Anterior cingulate cortex (tissue), 58 donors: ENCODE data around the gene GPRIN3.
"Not testable (repeated sequence)": the region's sequence is repeated elsewhere in the genome, so short reads cannot be mapped to it uniquely, and the experiment has no call there.

Experiments used
- DNase-seq, 58 donors: peaks; one replicate each; lab custom pipeline; 2025; lab: John Stamatoyannopoulos, UW

GPRIN3 gene

DNA sequence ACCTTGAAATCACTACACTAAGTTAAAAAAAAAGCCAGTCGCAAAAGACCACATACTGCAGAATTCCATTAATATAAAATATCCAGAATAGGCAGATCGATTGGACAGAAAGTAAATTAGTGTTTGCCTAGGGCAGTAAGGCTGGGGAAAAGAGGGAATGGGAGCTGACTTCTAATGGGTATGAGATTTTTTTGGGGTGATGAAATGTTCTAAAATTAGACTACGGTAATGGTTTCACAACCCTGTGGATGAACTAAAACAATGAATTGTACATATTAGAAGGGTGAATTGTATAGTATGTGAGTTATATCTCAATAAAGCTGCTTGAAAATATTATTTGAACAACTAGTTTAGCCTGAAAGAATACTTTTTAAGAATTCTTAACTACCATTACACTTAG lies 6.7 kb upstream of the GPRIN3 start:
- DNase-seq = no peak

DNA sequence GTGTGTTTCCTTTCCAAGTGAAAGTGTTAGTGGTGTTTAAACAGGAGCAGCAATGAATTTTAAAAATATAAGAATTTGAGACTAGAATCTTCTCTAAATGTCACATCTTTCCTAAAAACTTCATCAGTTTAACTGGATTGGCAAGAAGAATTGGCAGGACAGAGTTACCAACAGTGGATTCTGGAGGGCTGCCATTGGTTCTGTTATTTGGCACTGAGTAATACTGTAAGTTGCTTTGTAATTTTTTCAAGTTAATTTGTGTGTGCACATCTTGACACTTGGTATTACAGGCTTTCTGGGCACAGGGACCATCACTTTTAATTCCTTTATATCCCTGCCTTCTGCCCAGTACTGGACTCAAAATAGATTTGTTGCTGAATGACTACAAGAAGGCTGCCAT lies 4.5 kb upstream of the GPRIN3 start:
- DNase-seq = no peak

DNA sequence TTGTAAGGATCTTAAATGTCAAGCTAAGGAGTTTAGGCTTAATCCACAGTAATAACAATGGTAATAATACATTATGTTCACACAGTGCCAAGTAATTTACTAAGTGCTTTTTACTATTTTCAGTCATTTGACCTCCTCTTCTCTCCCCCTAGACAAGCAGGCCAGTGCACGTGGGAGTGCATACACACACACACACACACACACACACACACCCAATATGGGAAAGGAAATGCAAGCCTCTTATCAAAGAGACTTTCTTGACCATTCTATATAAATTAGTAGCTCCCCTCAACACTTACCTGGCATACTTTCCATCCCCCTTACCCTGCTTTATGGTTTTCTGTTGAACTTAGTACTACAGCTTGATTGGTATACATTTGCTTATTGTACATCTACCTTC lies 3.8 kb upstream of the GPRIN3 start:
- DNase-seq = no peak

DNA sequence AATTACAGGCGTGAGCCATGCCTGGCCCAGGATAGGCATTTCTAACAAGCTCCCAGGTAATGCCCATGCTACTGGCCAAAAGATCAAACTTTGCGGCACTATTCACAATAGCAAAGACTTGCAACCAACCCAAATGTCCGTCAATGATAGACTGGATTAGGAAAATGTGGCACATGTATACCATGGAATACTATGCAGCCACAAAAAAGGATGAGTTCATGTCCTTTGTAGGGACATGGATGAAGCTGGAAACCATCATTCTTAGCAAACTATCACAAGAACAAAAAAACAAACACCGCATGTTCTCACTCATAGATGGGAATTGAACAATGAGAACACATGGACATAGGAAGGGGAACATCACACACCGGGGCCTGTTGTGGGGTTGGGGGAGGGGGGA lies 1.6 kb upstream of the GPRIN3 start:
- not testable (repeated sequence) for DNase-seq

DNA sequence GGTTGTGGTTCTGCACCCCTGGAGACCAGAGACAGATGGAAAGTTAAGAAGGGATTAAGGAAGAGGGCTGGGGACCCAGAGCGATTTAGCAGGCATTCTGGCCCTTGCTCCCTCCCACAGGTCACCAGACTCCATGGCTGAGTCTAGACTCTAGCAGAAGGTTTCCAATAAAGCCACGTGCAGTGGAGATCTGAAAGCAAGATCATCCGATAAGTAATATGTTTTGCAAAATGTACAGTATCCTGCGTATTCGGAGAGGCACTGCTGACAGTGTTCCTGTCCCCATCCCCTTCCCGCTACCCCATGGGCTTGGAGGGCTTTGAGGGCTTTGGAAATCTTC lies 531 bp upstream of the GPRIN3 start:
- peak in 1 of 58 donors; percentile 36 for DNase-seq

GRCh38 chr4:89307178-89307445 lies 488 bp downstream of the GPRIN3 start:
- DNase-seq = no peak

- no peak for DNase-seq
Measured at GRCh38 chr4:89306486-89307177, 968 bp downstream of the GPRIN3 start.

GRCh38 chr4:89305712-89306437 lies 1.7 kb downstream of the GPRIN3 start:
- DNase-seq = no peak

- DNase-seq = no peak
Measured at GRCh38 chr4:89305028-89305427, 2.6 kb downstream of the GPRIN3 start.

GRCh38 chr4:89303814-89304388 lies 3.7 kb downstream of the GPRIN3 start:
- no peak for DNase-seq

GRCh38 chr4:89303177-89303576 lies 4.4 kb downstream of the GPRIN3 start:
- DNase-seq = no peak

- no peak for DNase-seq
Measured at GRCh38 chr4:89301902-89302301, 5.7 kb downstream of the GPRIN3 start.

DNA sequence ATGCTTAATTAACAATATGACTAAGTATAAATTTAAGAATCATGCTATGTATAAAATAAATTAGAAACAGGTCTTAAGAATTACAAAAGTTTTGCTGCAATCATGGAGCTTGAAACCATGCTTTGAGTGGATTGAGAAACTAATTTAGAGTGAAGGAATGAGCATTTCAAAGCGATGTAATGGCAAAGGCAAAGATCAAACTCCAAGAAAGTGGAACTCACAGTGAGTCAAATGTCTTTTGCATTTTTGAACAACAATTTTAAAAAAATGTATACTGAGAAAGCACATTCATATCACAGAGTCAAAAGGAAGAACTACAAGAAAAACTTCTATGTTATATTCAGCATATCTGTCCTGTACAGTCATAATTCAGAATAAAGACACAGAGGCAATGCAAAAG lies 6.6 kb downstream of the GPRIN3 start:
- DNase-seq = no peak

DNA sequence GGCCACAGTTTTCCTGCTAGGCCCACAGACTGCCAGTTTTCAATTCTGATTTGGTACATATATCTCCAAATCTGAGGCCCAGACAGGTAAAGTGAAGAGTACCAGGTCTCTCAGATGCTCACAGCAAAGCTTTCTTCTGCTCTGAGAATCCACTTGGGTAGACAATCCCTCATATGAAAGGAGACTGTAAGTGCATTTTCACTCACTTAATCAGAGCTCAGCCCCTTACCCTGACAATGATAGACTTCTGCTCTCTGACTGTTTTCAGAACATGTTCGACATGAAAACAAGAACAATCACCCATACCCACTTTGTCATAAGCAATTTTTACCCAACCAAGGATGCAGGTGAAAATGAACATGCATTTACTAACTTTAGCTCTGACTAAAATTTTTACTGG lies 7.1 kb downstream of the GPRIN3 start:
- no peak for DNase-seq

DNA sequence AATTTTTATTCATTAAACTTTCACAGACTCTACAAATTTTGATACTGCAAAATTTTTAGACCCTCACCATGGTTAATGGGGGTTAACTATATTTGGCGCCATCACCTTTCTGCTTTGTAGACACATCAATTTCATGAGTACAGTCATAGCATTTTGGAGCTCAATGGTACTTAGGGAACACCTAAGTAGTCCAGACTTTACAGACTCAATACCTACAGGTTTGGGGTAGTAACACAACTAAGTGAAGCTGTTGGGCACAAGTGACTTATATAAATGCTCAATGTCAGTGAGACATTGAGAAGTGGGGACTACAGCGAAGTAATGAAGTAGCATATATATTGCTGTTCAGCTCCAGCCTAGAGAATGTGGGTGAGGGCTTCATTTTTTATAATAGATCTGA lies 7.5 kb downstream of the GPRIN3 start:
- no peak for DNase-seq

DNA sequence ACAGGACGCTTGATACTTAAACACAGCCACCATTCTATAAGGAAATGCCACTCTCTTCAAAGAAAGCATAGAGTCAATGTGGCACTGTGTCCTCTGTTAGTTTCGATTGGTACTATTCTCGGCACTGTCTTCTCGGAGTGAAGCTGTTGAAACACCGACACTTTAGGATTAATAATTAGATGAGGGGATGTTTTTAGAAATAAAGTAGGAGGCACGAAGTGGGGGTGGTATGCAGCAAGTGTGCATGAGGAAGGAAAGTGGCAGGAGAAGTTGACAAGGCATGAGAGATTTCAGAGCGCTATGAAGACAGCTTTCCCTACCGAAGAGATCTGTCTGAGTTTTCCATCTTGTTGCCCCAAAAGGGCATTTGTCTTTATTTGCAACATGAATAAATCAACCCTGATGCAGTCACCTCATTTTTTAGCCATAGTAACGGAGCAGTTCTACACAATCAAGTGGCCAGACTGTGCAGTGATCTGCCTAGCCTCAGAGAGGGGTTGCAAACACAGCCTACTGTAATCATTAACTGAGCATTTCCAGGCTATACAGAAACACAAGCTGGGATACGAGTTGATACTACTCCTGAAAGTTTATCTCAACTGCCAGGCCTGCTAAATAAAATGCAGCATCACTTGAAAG lies 8.3 kb downstream of the GPRIN3 start:
- DNase-seq = peak in 1 of 58 donors; percentile 38

DNA sequence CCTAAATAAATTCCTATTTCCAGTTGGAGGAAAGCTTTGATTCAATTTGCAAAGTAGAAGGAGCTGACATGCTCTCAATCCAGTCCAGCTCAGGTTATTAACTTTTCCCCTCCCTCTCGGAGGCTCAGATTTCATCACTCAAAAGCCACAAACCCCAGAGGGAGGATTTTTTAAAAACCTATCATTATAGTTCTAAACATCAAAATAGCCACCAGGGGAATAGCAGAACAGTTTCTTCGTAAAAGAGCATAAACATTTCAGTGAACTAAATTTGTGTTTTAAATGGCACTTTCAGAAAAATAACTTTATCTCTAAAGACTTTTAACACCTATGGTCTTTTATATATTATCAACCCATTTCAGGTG lies 8.8 kb downstream of the GPRIN3 start:
- DNase-seq = no peak

- DNase-seq = no peak
Measured at GRCh38 chr4:89298155-89298554, 9.4 kb downstream of the GPRIN3 start.

DNA sequence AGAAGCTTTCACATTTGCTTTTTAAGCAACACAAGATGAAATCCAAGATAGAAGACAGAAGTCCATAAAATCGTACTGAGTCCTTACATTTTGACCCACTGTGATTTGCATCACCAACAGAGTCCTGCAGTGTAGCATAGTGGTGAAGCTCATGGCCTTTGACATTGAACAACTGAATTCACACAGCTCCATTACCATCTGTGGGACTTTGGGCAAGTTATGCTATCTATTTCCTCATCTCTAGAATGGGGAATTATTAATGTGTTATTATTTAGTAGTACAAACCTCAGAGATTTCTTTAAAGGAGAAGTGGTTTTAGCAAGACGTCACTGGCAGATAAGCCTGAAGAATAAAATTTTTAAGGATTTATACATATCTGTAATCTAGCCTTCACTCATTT lies 10.7 kb downstream of the GPRIN3 start:
- no peak for DNase-seq

DNA sequence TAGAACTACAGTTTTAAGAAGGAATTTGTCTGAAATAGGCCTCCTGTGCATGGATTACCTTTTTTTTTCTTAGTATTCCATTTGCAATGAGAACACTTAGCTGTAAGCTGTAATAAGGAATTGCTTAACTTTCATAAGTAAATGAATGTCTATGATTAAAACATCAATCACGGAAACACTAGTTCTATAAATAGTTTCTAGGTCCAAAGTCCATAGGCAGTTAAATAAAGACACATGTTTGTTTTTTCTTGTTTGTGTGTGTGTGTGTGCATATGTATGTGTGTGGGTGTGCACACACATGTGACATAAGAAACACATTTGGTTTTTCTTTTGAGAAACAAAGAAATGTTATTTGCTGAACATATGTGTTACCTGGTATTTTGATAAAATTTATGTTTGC lies 11.2 kb downstream of the GPRIN3 start:
- no peak for DNase-seq

GRCh38 chr4:89295415-89295927 lies 12.1 kb downstream of the GPRIN3 start:
- no peak for DNase-seq
